NCI-H226 (cell line): Measurements from ENCODE around the gene SFXN1.
"Not testable (repeated sequence)": the region's sequence is repeated elsewhere in the genome, so short reads cannot be mapped to it uniquely, and the experiment has no call there.

ENCODE experiments used
- DNase-seq: peaks from one replicate; pipeline ENCODE4 v3.0.0-alpha.2; 2015

Gene SFXN1

GRCh38 chr5:175478384-175479124 is at the start of gene SFXN1:
SFXN1 (plus strand) TSS chr5:175478560; CDS start chr5:175492104, 13,544 bp downstream.
- peak; percentile 70 for DNase-seq

- no peak for DNase-seq
These were observed 43.6 kb upstream of the SFXN1 start for GRCh38 chr5:175434800-175435199.

- no peak for DNase-seq
These were observed 42.0 kb upstream of the SFXN1 start for GRCh38 chr5:175436359-175436758.

- no peak for DNase-seq
These were observed 40.0 kb upstream of the SFXN1 start for GRCh38 chr5:175438234-175438857.

- DNase-seq: no peak
These were observed 34.8 kb upstream of the SFXN1 start for GRCh38 chr5:175443514-175444059.

GRCh38 chr5:175444060-175444904 is 34.1 kb upstream of the SFXN1 start, which contains the start of gene DRD1:
DRD1 (minus strand) TSS chr5:175444182; CDS start chr5:175443099, 1,083 bp downstream.
- no peak for DNase-seq

GRCh38 chr5:175444905-175445456 is 33.4 kb upstream of the SFXN1 start:
- no peak for DNase-seq

- DNase-seq: not testable (repeated sequence)
These were observed 32.0 kb upstream of the SFXN1 start for GRCh38 chr5:175446378-175446777.

- no peak for DNase-seq
These were observed 30.8 kb upstream of the SFXN1 start for GRCh38 chr5:175447571-175447970.

GRCh38 chr5:175448276-175448675 is 30.1 kb upstream of the SFXN1 start:
- DNase-seq: no peak

GRCh38 chr5:175452166-175452565 is 26.2 kb upstream of the SFXN1 start:
- DNase-seq: no peak

- not testable (repeated sequence) for DNase-seq
These were observed 24.0 kb upstream of the SFXN1 start for GRCh38 chr5:175454338-175454737.

GRCh38 chr5:175456105-175456742 is 22.1 kb upstream of the SFXN1 start:
- no peak for DNase-seq

- DNase-seq: no peak
These were observed 20.9 kb upstream of the SFXN1 start for GRCh38 chr5:175457466-175457865.

GRCh38 chr5:175460126-175460525 is 18.2 kb upstream of the SFXN1 start:
- DNase-seq: no peak

GRCh38 chr5:175460552-175460951 is 17.8 kb upstream of the SFXN1 start:
- DNase-seq: no peak

- DNase-seq: no peak
These were observed 17.0 kb upstream of the SFXN1 start for GRCh38 chr5:175461370-175461769.

- DNase-seq: no peak
These were observed 14.7 kb upstream of the SFXN1 start for GRCh38 chr5:175463641-175464040.

- DNase-seq: peak; percentile 33
These were observed 14.1 kb upstream of the SFXN1 start for GRCh38 chr5:175464074-175464941.

- no peak for DNase-seq
These were observed 13.5 kb upstream of the SFXN1 start for GRCh38 chr5:175464942-175465233.

- DNase-seq: no peak
These were observed 13.1 kb upstream of the SFXN1 start for GRCh38 chr5:175465282-175465681.
